Measurements from ENCODE around the gene PAK4.

DNA sequence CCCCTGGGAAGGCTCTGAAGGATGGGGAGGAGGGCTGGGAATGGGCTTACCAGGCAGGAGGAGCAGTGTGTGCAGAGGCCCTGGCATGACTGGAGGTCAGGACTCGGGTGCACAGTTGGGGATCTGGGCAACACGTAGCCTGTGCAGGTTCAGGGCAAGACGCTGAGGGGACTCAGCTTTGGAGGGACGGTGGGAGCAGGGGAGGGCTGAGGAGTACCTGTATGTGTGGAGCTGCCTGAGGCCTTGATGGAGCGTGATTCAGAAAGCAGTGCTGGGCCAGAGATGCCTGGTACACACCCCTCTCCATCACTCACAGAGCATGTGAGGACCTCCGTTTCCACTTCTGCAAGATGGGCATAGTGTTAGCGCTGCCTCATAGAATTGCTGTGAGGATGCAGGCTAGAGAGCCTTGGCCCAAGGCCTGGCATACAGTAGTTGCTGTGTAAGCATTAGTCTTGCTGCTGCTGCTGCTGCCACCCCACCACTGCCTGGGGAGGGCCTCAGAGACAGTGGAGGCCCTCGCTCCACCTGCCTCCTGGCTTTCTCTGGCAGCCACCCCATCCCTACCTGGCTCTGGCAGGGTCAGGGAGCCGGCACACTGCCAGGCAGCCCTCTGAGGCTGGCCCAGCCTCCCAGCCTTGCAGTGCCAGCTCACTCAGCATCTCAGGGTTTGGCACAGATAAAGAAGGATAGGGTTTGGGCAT is 2.4 kb downstream of the PAK4 start:
- TF ChIP-seq SIN3A (IDR thresholded peaks at IDR 0.05; ENCODE audit: borderline replicate concordance in 2 of 2, control insufficient read depth in 1 of 2, low read depth in 2 of 2, low read length in 2 of 2), result no peak
- TF ChIP-seq SAFB2 (IDR thresholded peaks at IDR 0.05; ENCODE audit: borderline replicate concordance, low read depth, low read length, severe bottlenecking), result no peak
- no peak for TF ChIP-seq SRSF1 (IDR thresholded peaks at IDR 0.05; ENCODE audit: low read depth, low read length)
- no peak for TF ChIP-seq RNF2 (IDR thresholded peaks at IDR 0.05)
